ENCODE results near the gene OSBPL6.
"Not testable (repeated sequence)": the region's sequence is repeated elsewhere in the genome, so short reads cannot be mapped to it uniquely, and the experiment has no call there.

OSBPL6 gene

GRCh38 chr2:178412047-178412446 lies 217.7 kb downstream of the OSBPL6 start:
- no peak for DNase-seq

- not testable (repeated sequence) for DNase-seq
Measured at GRCh38 chr2:178412453-178412852, 218.1 kb downstream of the OSBPL6 start.

GRCh38 chr2:178413472-178414265 lies 219.4 kb downstream of the OSBPL6 start:
- DNase-seq: peak; percentile 10

GRCh38 chr2:178414266-178415247 lies 220.2 kb downstream of the OSBPL6 start:
- no peak for DNase-seq

GRCh38 chr2:178415979-178416378 lies 221.7 kb downstream of the OSBPL6 start:
- DNase-seq: no peak

GRCh38 chr2:178417916-178418315 lies 223.6 kb downstream of the OSBPL6 start:
- no peak for DNase-seq

GRCh38 chr2:178418426-178418825 lies 224.1 kb downstream of the OSBPL6 start:
- DNase-seq: no peak

GRCh38 chr2:178419123-178419522 lies 224.8 kb downstream of the OSBPL6 start:
- no peak for DNase-seq

- DNase-seq: no peak
Measured at GRCh38 chr2:178420463-178420999, 226.2 kb downstream of the OSBPL6 start.

GRCh38 chr2:178422097-178422496 lies 227.8 kb downstream of the OSBPL6 start:
- DNase-seq: no peak

GRCh38 chr2:178423746-178424145 lies 229.4 kb downstream of the OSBPL6 start:
- not testable (repeated sequence) for DNase-seq

- no peak for DNase-seq
Measured at GRCh38 chr2:178425255-178425827, 231.0 kb downstream of the OSBPL6 start.

- no peak for DNase-seq
Measured at GRCh38 chr2:178426388-178426787, 232.1 kb downstream of the OSBPL6 start.

GRCh38 chr2:178427458-178427857 lies 233.1 kb downstream of the OSBPL6 start:
- no peak for DNase-seq

- no peak for DNase-seq
Measured at GRCh38 chr2:178428396-178428806, 234.1 kb downstream of the OSBPL6 start.

- DNase-seq: no peak
Measured at GRCh38 chr2:178429336-178429735, 235.0 kb downstream of the OSBPL6 start.

- no peak for DNase-seq
Measured at GRCh38 chr2:178436662-178437061, 242.3 kb downstream of the OSBPL6 start.

GRCh38 chr2:178441426-178441825 lies 247.1 kb downstream of the OSBPL6 start:
- no peak for DNase-seq

GRCh38 chr2:178448968-178449661 lies 254.8 kb downstream of the OSBPL6 start:
- DNase-seq: no peak

- DNase-seq: no peak
Measured at GRCh38 chr2:178449700-178450523, 255.6 kb downstream of the OSBPL6 start.

- DNase-seq: no peak
Measured at GRCh38 chr2:178450524-178450773, 256.1 kb downstream of the OSBPL6 start.
